Endodermal cell (in vitro differentiated cells): ENCODE results near the gene MYL12A. TPM values are rescaled to one million over a fixed set of nuclear protein-coding genes. Genes with fewer than 3 reads are reported as not detected.
"Not testable (repeated sequence)": the region's sequence is repeated elsewhere in the genome, so short reads cannot be mapped to it uniquely, and the experiment has no call there.

Experiments used
- DNase-seq: peaks from one replicate; pipeline ENCODE4 v3.0.0-alpha.2; 2017
- H3K27ac ChIP-seq: 2 replicates; pipeline ENCODE4 v1.5.1; 2013; ENCODE audit warnings: mild to moderate bottlenecking, low read depth, low read length, moderate library complexity
- H3K27me3 ChIP-seq: 2 replicates; pipeline ENCODE4 v1.6.1; 2013; ENCODE audit warnings: mild to moderate bottlenecking, low read length, moderate library complexity; ENCODE audit not compliant: insufficient read depth, control insufficient read depth, poor library complexity, severe bottlenecking
- H3K36me3 ChIP-seq: 2 replicates; pipeline ENCODE4 v1.7.0; 2013; ENCODE audit warnings: mild to moderate bottlenecking, low read length, moderate library complexity; ENCODE audit not compliant: control insufficient read depth, insufficient read depth
- H3K4me1 ChIP-seq: one replicate; pipeline ENCODE4 v1.7.0; 2013; ENCODE audit warnings: low read length; ENCODE audit not compliant: control insufficient read depth, insufficient read depth
- H3K4me3 ChIP-seq: 2 replicates; pipeline ENCODE4 v1.5.1; 2013; ENCODE audit warnings: mild to moderate bottlenecking, low read length, moderate library complexity
- H3K9ac ChIP-seq: 2 replicates; pipeline ENCODE4 v1.6.1; 2013; ENCODE audit warnings: mild to moderate bottlenecking, low read length, moderate library complexity; ENCODE audit not compliant: poor library complexity, severe bottlenecking; ENCODE audit errors: extremely low read depth
- H3K9me3 ChIP-seq: 2 replicates; pipeline ENCODE4 v1.6.1; 2013; ENCODE audit warnings: mild to moderate bottlenecking, low read length, moderate library complexity; ENCODE audit not compliant: control insufficient read depth
- H3K27ac Mint-ChIP-seq: 2 replicates; pipeline ENCODE4 v1.8.0; 2020; ENCODE audit warnings: mixed read lengths
- H3K27me3 Mint-ChIP-seq: 2 replicates; pipeline ENCODE4 v1.8.0; 2021; ENCODE audit warnings: mild to moderate bottlenecking, mixed read lengths; ENCODE audit not compliant: insufficient read depth
- H3K36me3 Mint-ChIP-seq: 2 replicates; pipeline ENCODE4 v1.8.0; 2020; ENCODE audit warnings: low read depth, mixed read lengths
- H3K4me1 Mint-ChIP-seq: 2 replicates; pipeline ENCODE4 v1.8.0; 2020; ENCODE audit warnings: mixed read lengths
- H3K4me3 Mint-ChIP-seq: 2 replicates; pipeline ENCODE4 v1.8.0; 2020; ENCODE audit warnings: mild to moderate bottlenecking, moderate library complexity, mixed read lengths
- H3K9me3 Mint-ChIP-seq: 2 replicates; pipeline ENCODE4 v1.8.0; 2020; ENCODE audit warnings: mild to moderate bottlenecking, mixed read lengths
- WGBS, 2 experiments: methylation state at CpG; one replicate each; pipeline versions ENCODE4 v1.1.5 to v1.1.7; 2013; ENCODE audit warnings: missing lambda C conversion rate in 2 of 2, mixed read lengths in 1 of 2; ENCODE audit not compliant: insufficient coverage in 1 of 2, insufficient read length in 1 of 2; 5-methylcytosine and 5-hydroxymethylcytosine counted together
- total RNA-seq, 2 donors: library from RNA; stranded (reverse); fragmentation: NEBNext Ultra II Directional in 1 of 2; extraction: Animal tissue kit (Norgen Biotek cat#: 25700) in 1 of 2; gene quantifications; 2 replicates in 1 of 2; 3 replicates in 1 of 2; pipeline ENCODE4 v1.2.1, GENCODE V29; 2021
- TF ChIP-seq, protein P1 (sequence below): fragments of 200-600 bp; sonication (generic); conservative IDR thresholded peaks from 2 replicates; pipeline ENCODE4 v1.5.0; 2021; ENCODE audit warnings: antibody characterized with exemption, mild to moderate bottlenecking

Gene MYL12A
- total RNA-seq, 2 donors from 2014 or later: 267 to 271 TPM

DNA sequence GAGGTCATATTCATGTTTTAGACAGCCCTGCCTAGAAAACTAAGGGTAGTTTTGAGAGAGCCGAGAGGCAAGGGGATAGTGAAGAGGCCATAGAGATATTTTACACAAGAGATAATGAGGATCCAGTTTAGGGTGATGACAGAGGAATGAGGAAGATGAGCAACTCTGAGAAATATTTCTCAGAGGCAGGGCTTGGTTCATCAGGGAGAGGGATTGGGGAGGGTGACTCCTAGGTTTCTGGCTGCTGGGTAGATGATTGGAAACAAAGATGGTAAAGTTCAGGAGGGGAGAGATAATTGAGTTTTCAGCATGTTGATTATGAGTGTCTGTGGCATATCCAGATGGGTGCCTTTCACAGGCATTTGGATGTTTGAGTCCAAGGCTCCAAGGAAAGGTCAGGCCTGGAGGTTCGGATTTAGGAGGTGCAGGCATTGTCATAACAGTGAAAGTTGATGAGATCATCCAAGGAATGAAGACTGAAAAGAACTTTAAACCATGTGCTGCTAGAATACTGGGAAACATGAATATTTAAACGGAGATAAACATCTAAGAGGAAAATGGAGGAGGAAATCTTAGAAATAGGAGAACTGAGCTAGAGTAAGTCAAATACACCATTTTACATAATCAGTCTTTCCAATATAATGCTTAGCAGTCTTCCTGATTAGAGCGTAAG is 21.8 kb downstream of the MYL12A start:
- Histone ChIP-seq H3K9ac (no peak overlapping the region), H3K4me1 (no peaks in the 10 kb centered on the region), H3K9me3 (no peaks in the 10 kb centered on the region), H3K36me3 (peaks cover 31% of the 10 kb centered on the region), H3K4me3 (no peak overlapping the region), H3K27me3 (no peaks in the 10 kb centered on the region), H3K27ac (no peak overlapping the region)
- WGBS, 2 experiments: 87 to 89% methylated on average over 3 to 4 of the region's 4 CpGs
- no peaks in the 10 kb centered on the region for H3K9me3 Mint-ChIP-seq
- H3K27ac Mint-ChIP-seq: no peak overlapping the region
- no peak for DNase-seq
- TF ChIP-seq, protein P1, sequence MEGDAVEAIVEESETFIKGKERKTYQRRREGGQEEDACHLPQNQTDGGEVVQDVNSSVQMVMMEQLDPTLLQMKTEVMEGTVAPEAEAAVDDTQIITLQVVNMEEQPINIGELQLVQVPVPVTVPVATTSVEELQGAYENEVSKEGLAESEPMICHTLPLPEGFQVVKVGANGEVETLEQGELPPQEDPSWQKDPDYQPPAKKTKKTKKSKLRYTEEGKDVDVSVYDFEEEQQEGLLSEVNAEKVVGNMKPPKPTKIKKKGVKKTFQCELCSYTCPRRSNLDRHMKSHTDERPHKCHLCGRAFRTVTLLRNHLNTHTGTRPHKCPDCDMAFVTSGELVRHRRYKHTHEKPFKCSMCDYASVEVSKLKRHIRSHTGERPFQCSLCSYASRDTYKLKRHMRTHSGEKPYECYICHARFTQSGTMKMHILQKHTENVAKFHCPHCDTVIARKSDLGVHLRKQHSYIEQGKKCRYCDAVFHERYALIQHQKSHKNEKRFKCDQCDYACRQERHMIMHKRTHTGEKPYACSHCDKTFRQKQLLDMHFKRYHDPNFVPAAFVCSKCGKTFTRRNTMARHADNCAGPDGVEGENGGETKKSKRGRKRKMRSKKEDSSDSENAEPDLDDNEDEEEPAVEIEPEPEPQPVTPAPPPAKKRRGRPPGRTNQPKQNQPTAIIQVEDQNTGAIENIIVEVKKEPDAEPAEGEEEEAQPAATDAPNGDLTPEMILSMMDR: no peak
- H3K4me3 Mint-ChIP-seq: no peak overlapping the region
- peaks cover 34% of the 10 kb centered on the region for H3K4me1 Mint-ChIP-seq
- peaks cover 15% of the 10 kb centered on the region for H3K36me3 Mint-ChIP-seq
- no peaks in the 10 kb centered on the region for H3K27me3 Mint-ChIP-seq

DNA sequence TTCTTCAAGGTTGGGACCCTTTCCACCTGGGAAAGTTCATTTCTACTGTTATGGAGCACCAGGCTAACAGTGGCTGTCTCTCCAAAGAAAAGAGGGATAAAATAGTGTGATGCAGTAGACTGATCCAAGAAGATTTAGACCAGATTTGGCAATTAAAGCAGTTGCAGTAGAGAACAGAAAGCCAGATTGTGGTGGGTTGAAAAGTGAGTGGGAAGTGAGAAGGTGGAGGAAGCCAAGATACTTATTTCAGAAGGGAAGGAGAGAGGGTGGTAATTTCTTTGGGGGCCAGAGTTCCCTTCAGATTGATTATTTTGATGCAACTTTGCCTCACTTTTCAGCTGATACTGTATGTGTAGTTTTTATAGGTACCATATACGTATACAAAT is 22.3 kb downstream of the MYL12A start:
- Mint-ChIP-seq H3K9me3 (no peaks in the 10 kb centered on the region), H3K27ac (peak overlapping the region; percentile 26), H3K4me1 (peaks cover 30% of the 10 kb centered on the region), H3K4me3 (no peak overlapping the region), H3K36me3 (peaks cover 18% of the 10 kb centered on the region), H3K27me3 (no peaks in the 10 kb centered on the region)
- WGBS, 2 experiments: no CpG with 5 or more reads among the region's 1 CpG
- DNase-seq: no peak
- Histone ChIP-seq H3K9ac (no peak overlapping the region), H3K4me3 (no peak overlapping the region), H3K27me3 (no peaks in the 10 kb centered on the region), H3K36me3 (peaks cover 36% of the 10 kb centered on the region), H3K9me3 (no peaks in the 10 kb centered on the region), H3K4me1 (no peaks in the 10 kb centered on the region), H3K27ac (no peak overlapping the region)
- TF ChIP-seq, protein P1: no peak

DNA sequence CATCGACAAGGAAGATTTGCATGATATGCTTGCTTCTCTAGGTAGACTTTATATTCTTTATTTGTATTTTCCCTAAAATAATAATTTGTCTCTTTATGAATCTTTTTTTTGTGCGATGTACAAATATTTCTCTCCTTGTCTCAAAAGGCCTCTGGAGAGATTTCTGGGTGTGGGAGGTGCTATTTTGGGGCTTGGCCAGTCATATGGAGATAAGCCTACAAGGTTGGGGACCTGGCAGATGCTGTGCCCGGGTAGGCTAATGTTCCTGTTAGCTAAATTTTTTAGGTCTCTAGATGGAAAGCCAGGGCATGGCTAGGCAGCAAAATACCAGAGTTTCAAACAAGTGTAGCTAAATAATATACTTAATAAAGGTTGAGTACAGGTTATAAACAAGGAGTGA is 25.4 kb downstream of the MYL12A start:
- no peaks in the 10 kb centered on the region for H3K4me1 ChIP-seq
- H3K27me3 ChIP-seq: no peaks in the 10 kb centered on the region
- H3K27me3 Mint-ChIP-seq: no peaks in the 10 kb centered on the region
- no peak overlapping the region for H3K27ac ChIP-seq
- H3K36me3 ChIP-seq: peaks cover 59% of the 10 kb centered on the region
- 46% methylated on average over 2 of the region's 3 CpGs; no CpG with 5 or more reads in 1 of the 2 experiments for WGBS, 2 experiments
- H3K4me3 ChIP-seq: no peak overlapping the region
- peaks cover 38% of the 10 kb centered on the region for H3K36me3 Mint-ChIP-seq
- H3K9me3 ChIP-seq: no peaks in the 10 kb centered on the region
- no peaks in the 10 kb centered on the region for H3K9me3 Mint-ChIP-seq
- TF ChIP-seq, protein P1: no peak
- H3K9ac ChIP-seq: no peak overlapping the region
- no peak for DNase-seq
- H3K4me1 Mint-ChIP-seq: peaks cover 21% of the 10 kb centered on the region
- H3K27ac Mint-ChIP-seq: no peak overlapping the region
- H3K4me3 Mint-ChIP-seq: no peak overlapping the region

DNA sequence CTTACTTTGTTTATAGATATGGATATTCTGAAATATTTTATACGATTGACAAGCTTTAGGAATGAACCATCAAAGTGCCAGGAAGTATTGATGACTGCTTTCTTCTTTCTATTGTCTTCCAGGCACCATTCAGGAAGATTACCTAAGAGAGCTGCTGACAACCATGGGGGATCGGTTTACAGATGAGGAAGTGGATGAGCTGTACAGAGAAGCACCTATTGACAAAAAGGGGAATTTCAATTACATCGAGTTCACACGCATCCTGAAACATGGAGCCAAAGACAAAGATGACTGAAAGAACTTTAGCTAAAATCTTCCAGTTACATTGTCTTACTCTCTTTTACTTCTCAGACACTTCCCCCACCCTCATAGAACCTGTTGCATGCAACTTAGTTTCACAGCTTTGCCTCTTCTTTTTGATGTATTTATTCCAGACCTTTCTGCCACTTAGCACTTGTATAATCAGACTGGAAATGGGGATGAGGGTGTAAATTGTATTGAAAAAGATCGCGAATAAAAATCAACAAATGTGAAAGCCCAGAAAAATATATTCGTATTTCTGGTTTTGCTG is 30.1 kb downstream of the MYL12A start:
- peaks cover 42% of the 10 kb centered on the region for H3K36me3 Mint-ChIP-seq
- not testable (repeated sequence) for H3K27ac Mint-ChIP-seq, H3K9me3 Mint-ChIP-seq, H3K27ac ChIP-seq, H3K4me3 Mint-ChIP-seq, H3K4me3 ChIP-seq, H3K27me3 ChIP-seq, H3K27me3 Mint-ChIP-seq, DNase-seq, H3K4me1 ChIP-seq, H3K9me3 ChIP-seq, H3K9ac ChIP-seq
- 90 to 98% methylated on average over 4 to 6 of the region's 7 CpGs for WGBS, 2 experiments
- peaks cover 62% of the 10 kb centered on the region for H3K36me3 ChIP-seq
- peaks cover 12% of the 10 kb centered on the region for H3K4me1 Mint-ChIP-seq
